GM12801 (cell line): ENCODE measurements around the gene C5AR1.

Source experiments
- CTCF ChIP-seq: IDR thresholded peaks from one replicate; pipeline ENCODE4 v1.5.1; 2011; ENCODE audit warnings: control low read depth; ENCODE audit not compliant: insufficient read length; ENCODE audit errors: extremely low read depth

C5AR1 gene

GRCh38 chr19:47357788-47358680 lies 48.4 kb downstream of the C5AR1 start:
- TF ChIP-seq CTCF = no peak

- TF ChIP-seq CTCF = no peak
These were observed 49.3 kb downstream of the C5AR1 start for GRCh38 chr19:47358936-47359335.

- TF ChIP-seq CTCF = no peak
These were observed 52.7 kb downstream of the C5AR1 start for GRCh38 chr19:47362321-47362720.

GRCh38 chr19:47363758-47364531 lies 54.3 kb downstream of the C5AR1 start:
- TF ChIP-seq CTCF = no peak

- no peak for TF ChIP-seq CTCF
These were observed 60.5 kb downstream of the C5AR1 start for GRCh38 chr19:47370045-47370611.

GRCh38 chr19:47371261-47371660 lies 61.6 kb downstream of the C5AR1 start:
- TF ChIP-seq CTCF = no peak
